ENCODE measurements around the gene GDPGP1.
"Not testable (repeated sequence)": the region's sequence is repeated elsewhere in the genome, so short reads cannot be mapped to it uniquely, and the experiment has no call there.

The GDPGP1 gene

GRCh38 chr15:90293040-90293810 lies 59.2 kb downstream of the GDPGP1 start:
- DNase-seq (ENCODE audit: low read depth): peak; percentile 81
- TF ChIP-seq CTCF (IDR thresholded peaks at IDR 0.05; ENCODE audit: insufficient read depth, low read depth, low read length, missing control alignments): peak; percentile 88
- H3K4me3 ChIP-seq (ENCODE audit: low read length): not testable (repeated sequence)

GRCh38 chr15:90294159-90294558 lies 60.1 kb downstream of the GDPGP1 start:
- TF ChIP-seq CTCF (IDR thresholded peaks at IDR 0.05; ENCODE audit: insufficient read depth, low read depth, low read length, missing control alignments): no peak
- DNase-seq (ENCODE audit: low read depth): no peak

GRCh38 chr15:90294601-90295269 lies 60.7 kb downstream of the GDPGP1 start:
- H3K4me3 ChIP-seq (ENCODE audit: low read length): no peak overlapping the region
- no peak for DNase-seq (ENCODE audit: low read depth)
- TF ChIP-seq CTCF (IDR thresholded peaks at IDR 0.05; ENCODE audit: insufficient read depth, low read depth, low read length, missing control alignments): no peak

More at GRCh38 chr15:90294159-90294558, 60.1 kb downstream of the GDPGP1 start:
- no peak overlapping the region for H3K4me3 ChIP-seq (ENCODE audit: low read length)

- TF ChIP-seq CTCF (IDR thresholded peaks at IDR 0.05; ENCODE audit: insufficient read depth, low read depth, low read length, missing control alignments): no peak
- H3K4me3 ChIP-seq (ENCODE audit: low read length): no peak overlapping the region
- no peak for DNase-seq (ENCODE audit: low read depth)
These were observed 61.2 kb downstream of the GDPGP1 start for GRCh38 chr15:90295270-90295648.
